Measurements from ENCODE around the gene B4GALT3. TPM values are rescaled to one million over a fixed set of nuclear protein-coding genes. Genes with fewer than 3 reads are reported as not detected.

B4GALT3 gene
- total RNA-seq, 1 donor, result 18.7 TPM

DNA sequence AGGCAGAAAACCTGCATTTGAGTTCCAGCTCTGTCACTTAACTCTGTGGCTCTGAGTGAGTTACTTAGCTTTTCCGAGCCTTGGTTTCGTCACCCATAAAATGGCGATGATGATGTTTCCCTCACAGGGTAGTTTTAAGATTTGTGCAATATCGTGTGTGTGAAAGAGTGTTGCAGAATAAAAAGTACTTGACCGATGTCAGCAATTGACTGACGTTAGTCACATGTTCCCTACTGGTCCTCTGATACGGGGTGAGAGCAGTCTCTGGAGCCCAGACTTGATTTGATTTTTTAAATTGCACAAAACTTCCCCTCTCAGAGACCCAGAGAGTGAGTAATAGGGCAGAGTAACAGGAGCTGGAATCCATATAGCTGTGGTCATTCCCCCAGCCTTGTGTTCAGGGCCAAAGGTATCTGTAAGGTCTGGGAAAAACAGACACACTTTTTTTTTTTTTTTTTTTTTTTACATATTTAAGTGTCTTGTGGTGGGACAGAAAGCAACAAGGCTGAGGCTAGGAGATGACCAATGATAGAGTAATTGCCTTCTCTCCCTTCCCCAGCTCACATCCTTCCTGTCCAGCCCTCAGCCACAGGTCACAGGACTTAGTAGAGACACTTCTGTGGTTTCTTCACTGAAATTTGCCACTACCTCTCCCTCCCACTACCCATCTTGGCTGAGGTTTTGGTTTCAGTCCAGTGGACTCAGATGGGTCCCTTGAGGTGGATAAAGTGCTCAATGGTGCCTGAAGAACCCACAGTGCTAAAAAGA lies 39.8 kb upstream of the B4GALT3 start:
- Histone ChIP-seq H3K27me3 (ENCODE audit: insufficient read depth, low read length) (no peaks in the 10 kb centered on the region), H3K4me1 (ENCODE audit: insufficient read depth, low read length) (peaks cover 58% of the 10 kb centered on the region), H3K4me3 (ENCODE audit: low read length) (peak overlapping the region; percentile 91), H3K9me3 (ENCODE audit: low read depth, low read length) (no peaks in the 10 kb centered on the region)

DNA sequence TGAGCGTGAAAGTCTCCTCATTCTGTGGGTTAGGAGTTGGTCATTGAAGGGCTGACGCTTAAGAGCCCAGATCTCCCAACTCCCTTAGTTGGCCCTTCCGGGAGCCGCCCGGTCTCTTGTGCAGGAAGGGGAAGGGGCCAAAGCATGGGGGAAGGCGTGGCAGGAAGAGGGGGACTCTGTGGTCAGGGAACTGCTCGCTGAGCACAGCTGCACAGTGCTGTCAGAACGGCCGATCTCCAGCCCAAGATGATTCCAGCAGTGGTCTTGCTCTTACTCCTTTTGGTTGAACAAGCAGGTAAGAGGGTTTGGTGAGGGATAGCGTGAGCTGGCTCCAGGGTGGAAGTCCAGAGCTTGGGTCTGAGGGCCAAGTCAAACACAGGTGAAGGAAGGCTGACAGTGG lies 37.8 kb upstream of the B4GALT3 start, which contains the start of gene FCER1G:
Gene FCER1G (plus strand): TSS at position 220 of the 400 bp plus-strand sequence. CDS start 27 bp downstream, at position 247.
- Histone ChIP-seq H3K4me3 (ENCODE audit: low read length) (peak within 1 kb of the TSS; percentile 91), H3K9me3 (ENCODE audit: low read depth, low read length) (no peaks in the 10 kb centered on the region), H3K27me3 (ENCODE audit: insufficient read depth, low read length) (no peaks in the 10 kb centered on the region), H3K4me1 (ENCODE audit: insufficient read depth, low read length) (peaks cover 59% of the 10 kb centered on the region)

DNA sequence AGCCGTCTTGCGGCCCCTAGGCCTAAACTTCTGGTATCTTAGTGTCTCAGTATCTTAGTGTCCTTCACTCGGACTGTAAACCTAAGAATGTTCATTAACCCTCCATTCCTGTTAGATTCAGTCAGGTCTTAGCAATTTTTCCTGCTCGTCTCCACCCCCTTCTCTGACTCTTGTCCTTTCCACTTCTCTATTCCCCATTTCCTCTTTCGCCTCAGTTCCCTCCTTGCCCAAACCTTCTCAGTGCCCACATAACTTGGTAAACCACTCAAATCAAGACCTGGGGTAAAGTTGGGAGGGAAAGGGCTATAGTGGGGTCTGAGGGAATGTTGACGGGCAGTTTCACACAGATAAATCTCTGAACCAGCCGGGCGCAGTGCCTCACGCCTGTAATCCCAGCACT lies 37.1 kb upstream of the B4GALT3 start:
- Histone ChIP-seq H3K9me3 (ENCODE audit: low read depth, low read length) (no peaks in the 10 kb centered on the region), H3K4me1 (ENCODE audit: insufficient read depth, low read length) (peaks cover 62% of the 10 kb centered on the region), H3K4me3 (ENCODE audit: low read length) (peak overlapping the region; percentile 91), H3K27me3 (ENCODE audit: insufficient read depth, low read length) (no peaks in the 10 kb centered on the region)

DNA sequence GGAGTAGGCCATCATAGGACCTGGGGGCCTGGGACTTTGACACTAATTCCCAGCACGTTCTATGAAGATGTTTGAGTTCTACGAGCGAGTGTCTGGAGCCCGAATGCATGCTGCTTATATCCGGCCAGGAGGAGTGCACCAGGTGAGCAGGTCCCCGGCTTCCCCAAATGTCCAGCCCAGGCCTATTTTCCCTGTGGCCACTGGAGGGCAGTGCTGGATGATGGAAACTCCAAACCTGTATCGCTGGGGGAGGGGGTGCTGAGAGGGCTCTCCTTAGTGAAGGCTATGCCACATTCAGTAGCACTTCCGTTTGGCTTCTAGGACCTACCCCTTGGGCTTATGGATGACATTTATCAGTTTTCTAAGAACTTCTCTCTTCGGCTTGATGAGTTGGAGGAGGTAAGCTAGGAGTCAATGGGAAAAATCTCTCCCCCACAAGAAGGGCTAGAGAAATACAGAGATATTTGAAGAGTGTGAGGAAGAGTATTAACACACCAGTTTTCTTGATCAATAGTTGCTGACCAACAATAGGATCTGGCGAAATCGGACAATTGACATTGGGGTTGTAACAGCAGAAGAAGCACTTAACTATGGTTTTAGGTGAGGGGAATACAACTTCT lies 32.6 kb upstream of the B4GALT3 start:
- H3K4me3 ChIP-seq (ENCODE audit: low read length), result no peak overlapping the region
- no peaks in the 10 kb centered on the region for H3K9me3 ChIP-seq (ENCODE audit: low read depth, low read length)
- peaks cover 39% of the 10 kb centered on the region for H3K4me1 ChIP-seq (ENCODE audit: insufficient read depth, low read length)
- no peaks in the 10 kb centered on the region for H3K27me3 ChIP-seq (ENCODE audit: insufficient read depth, low read length)

DNA sequence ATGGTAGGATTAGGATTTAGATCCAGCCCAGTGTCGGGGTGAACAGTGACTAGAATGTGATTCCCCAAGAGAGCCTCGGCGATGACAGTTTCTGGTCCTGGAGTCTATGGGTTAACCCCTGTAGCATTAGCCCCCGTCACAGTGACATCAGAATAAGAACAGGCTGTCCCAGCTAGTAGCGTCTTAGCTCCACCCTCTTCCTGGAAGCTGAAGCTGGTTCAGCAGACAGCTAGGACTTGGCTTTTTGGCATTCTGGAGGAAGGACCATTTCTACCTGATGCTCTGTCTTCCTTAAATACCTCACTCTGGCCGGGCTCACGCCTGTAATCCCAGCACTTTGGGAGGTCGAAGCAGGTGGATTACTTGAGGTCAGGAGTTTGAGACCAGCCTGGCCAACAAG lies 29.9 kb upstream of the B4GALT3 start:
- H3K4me1 ChIP-seq (ENCODE audit: insufficient read depth, low read length), result peaks cover 35% of the 10 kb centered on the region
- H3K4me3 ChIP-seq (ENCODE audit: low read length), result no peak overlapping the region
- H3K27me3 ChIP-seq (ENCODE audit: insufficient read depth, low read length), result no peaks in the 10 kb centered on the region
- no peaks in the 10 kb centered on the region for H3K9me3 ChIP-seq (ENCODE audit: low read depth, low read length)

DNA sequence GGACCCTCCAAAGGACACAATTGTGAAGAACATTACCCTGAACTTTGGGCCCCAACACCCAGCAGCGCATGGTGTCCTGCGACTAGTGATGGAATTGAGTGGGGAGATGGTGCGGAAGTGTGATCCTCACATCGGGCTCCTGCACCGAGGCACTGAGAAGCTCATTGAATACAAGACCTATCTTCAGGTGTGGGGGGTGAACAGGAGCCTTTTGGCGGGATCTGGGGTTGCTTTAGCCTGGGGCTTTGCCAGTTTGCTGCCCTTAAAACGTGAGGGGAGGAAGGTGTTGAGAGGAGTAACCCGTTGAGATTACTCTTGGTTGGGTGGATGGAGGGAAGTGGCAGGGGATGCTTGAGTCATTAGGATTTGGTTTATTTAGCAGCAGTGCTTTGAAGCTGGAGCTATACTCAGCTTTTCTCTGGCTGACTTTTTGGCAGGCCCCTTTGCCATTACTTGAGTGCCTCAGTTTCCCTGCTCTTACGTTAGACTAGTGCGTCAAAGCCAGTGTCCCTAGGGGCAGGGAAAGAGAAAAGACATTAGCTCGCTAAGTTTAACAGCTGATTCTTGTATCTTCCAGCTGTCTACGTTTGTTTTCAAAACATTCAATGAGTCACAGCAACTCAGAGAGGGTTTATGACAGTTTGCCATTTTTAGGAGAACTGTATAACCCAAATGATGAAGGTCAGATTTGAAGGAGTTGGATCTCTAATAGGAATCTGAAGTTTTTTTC lies 29.3 kb upstream of the B4GALT3 start:
- no peak overlapping the region for H3K4me3 ChIP-seq (ENCODE audit: low read length)
- H3K4me1 ChIP-seq (ENCODE audit: insufficient read depth, low read length), result peaks cover 39% of the 10 kb centered on the region
- H3K27me3 ChIP-seq (ENCODE audit: insufficient read depth, low read length), result no peaks in the 10 kb centered on the region
- no peaks in the 10 kb centered on the region for H3K9me3 ChIP-seq (ENCODE audit: low read depth, low read length)

DNA sequence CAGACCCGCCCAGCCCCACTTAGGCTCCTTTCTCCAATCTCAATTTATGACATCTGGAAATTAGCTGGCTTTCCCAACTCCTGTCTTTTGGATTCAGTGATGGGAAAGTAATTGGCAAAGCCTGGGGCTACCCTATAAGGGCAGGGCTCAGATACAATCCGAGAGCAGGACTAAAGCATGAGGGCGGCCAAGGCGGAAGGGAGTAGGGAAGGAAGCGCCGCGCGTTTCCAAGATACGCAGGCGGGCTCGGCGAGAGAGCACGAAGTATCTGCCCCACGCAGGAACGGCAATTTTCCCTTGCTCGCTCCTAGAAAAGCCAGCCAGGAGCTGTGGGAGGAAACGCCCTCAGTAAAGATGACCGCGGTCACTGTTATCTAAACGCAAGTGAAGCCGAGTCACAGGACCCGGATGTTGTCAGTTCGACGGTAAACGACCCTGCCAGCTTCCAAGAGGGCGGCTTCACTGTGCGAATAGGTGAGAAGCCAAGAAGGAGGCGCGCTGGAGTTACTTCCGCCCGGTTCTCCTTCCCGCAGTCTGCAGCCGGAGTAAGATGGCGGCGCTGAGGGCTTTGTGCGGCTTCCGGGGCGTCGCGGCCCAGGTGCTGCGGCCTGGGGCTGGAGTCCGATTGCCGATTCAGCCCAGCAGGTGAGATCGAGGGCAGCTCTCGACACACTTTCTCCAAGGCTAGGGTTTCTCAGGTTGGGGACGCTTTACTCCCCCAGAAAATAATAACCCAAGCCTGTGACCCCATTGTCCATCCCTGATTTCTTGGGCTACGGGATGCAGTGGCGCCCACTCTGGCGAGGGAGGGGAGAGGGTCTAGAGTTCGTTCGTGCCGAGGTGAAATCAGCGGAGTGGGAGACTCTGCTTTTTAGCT lies 24.8 kb upstream of the B4GALT3 start, which contains the start of gene NDUFS2:
Gene NDUFS2 (plus strand): TSS at position 532 of the 877 bp plus-strand sequence. CDS start 19 bp downstream, at position 551.
- H3K9me3 ChIP-seq (ENCODE audit: low read depth, low read length), result no peaks in the 10 kb centered on the region
- peaks cover 42% of the 10 kb centered on the region for H3K4me1 ChIP-seq (ENCODE audit: insufficient read depth, low read length)
- no peaks in the 10 kb centered on the region for H3K27me3 ChIP-seq (ENCODE audit: insufficient read depth, low read length)
- peak within 1 kb of the TSS; percentile 90 for H3K4me3 ChIP-seq (ENCODE audit: low read length)

DNA sequence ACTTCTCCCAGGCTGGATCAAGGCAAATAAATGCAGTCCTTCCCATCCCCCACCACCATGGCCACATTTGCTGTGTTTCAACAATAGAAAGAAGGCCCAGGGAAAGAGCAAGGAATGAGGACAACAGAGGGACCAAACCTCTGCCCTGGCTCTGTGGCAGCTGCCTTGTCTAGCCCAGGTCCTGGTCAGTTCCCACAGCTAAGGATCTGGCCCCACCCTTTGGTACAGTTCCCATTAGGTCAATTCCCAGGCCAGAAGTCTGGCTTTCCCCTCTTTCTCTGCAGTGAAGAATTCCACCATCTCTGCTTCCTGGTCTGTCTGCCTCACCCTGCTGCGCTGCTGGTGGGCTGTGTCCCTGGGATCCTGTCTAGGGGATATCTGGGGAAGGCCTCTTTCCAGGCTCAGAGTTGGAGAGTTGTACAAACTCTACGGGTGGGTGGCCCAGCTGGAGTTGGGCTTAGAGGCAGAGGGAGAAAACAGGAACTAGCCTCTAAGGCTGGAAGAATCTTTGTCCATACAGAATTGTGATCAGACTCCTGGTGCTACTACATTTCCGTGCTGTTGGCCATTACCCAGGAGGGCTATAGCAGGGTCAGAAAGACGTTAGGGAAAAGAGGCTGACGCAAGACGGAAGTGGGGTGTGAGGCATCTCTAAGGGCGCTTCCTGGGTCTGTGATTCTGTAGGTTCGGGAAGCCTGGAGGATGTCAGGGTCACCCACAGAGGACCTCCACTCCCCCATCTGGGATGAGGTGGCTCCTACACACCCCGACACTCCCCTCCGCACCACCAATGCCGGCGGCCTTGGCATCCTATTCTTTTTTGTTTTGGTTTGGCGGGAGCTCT lies 23.9 kb upstream of the B4GALT3 start:
- H3K4me1 ChIP-seq (ENCODE audit: insufficient read depth, low read length), result peaks cover 42% of the 10 kb centered on the region
- H3K9me3 ChIP-seq (ENCODE audit: low read depth, low read length), result no peaks in the 10 kb centered on the region
- H3K4me3 ChIP-seq (ENCODE audit: low read length), result peak overlapping the region; percentile 90
- no peaks in the 10 kb centered on the region for H3K27me3 ChIP-seq (ENCODE audit: insufficient read depth, low read length)

DNA sequence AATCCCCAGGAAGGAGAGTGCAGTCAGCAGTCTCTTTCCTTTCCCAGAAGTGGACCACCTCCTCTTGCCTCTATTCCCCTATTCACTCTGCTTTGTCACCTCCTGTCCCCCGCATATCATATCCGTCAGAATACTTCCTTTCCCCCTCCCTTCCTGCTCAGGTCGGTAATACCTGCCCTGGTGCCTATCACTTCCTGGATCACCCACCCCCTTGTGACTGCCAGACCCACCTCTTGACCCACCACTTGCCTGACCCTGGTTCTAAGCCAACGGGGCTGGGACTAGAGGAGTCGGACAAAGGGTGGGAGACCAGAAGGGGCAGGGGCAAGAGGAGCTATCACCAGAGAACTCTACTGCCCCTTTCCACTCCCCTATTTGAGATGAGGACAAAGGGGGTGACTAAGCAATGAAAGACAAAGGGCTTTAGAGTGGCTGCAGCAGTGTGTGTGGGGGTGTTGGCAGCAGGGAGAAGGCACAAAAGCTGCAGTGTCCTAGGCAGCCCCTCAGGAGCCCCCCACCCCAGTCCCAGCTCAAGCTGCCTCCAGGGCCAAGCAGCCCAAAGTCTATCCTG lies 23.2 kb upstream of the B4GALT3 start:
- no peak overlapping the region for H3K4me3 ChIP-seq (ENCODE audit: low read length)

DNA sequence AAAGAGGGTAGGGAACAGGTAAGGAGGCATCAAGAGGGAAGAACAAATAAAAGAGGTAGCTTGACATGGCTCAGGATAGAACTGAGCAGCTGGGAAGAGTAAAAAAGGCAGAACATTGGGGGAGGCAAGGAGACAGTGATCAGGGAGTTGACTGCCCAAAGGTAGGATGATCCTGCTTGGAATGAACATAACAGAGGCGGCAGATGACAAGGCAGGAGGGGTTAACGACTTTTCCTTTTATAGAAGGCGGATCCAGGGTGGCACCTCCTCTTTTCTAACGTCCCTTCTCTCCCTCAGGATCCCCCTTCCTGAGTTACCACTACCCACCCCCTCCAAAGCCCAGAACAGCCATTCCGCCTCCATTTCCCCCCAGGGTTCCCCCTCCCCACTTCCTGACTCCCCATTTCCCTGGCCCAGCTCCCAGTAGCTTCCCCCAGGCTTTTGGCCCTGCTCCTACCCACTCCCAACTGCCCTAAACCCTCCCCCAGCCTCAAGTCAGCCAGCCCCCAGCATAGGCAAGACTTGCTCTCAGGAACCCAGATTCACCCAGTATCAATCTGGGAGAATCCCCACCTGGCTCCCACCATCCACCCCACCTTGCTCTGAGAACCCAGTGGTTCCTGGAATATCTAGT lies 22.3 kb upstream of the B4GALT3 start:
- H3K9me3 ChIP-seq (ENCODE audit: low read depth, low read length), result no peaks in the 10 kb centered on the region
- H3K4me1 ChIP-seq (ENCODE audit: insufficient read depth, low read length), result peaks cover 51% of the 10 kb centered on the region
- no peaks in the 10 kb centered on the region for H3K27me3 ChIP-seq (ENCODE audit: insufficient read depth, low read length)
- H3K4me3 ChIP-seq (ENCODE audit: low read length), result no peak overlapping the region

More for the DNA sequence above, 23.2 kb upstream of the B4GALT3 start:
- Histone ChIP-seq H3K27me3 (ENCODE audit: insufficient read depth, low read length) (no peaks in the 10 kb centered on the region), H3K4me1 (ENCODE audit: insufficient read depth, low read length) (peaks cover 46% of the 10 kb centered on the region), H3K9me3 (ENCODE audit: low read depth, low read length) (no peaks in the 10 kb centered on the region)

DNA sequence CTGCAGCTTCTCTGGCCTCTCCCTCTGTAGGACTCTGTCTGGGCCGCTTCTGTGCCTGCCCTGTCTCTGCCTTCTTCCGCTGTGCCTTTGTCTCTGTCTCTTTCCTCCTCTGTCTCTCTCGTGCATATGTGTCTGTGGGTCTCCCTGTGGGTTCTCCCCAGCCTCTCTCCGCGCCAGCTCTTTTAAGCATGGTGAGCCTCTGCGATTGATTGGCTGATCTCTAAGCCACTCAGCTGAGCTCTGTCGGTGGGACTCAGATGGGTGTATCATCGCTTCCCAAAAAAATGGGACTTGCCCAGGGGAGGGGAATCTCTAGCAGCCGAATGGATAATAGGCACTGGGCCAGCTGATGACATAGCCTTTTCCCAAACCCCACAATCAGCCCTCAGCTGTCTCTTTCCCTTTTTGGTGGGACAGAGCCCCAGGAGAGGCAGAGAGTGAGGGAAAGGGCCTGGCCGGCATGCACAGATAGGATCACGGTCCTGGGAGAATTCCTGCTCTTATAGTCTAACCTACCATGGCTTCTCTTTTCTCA lies 21.7 kb upstream of the B4GALT3 start, which contains the start of gene ADAMTS4:
Gene ADAMTS4 (minus strand): TSS at position 158 of the 535 bp plus-strand sequence. CDS start 427 bp downstream, outside the sequence.
- Histone ChIP-seq H3K9me3 (ENCODE audit: low read depth, low read length) (no peaks in the 10 kb centered on the region), H3K27me3 (ENCODE audit: insufficient read depth, low read length) (no peaks in the 10 kb centered on the region), H3K4me1 (ENCODE audit: insufficient read depth, low read length) (peaks cover 58% of the 10 kb centered on the region), H3K4me3 (ENCODE audit: low read length) (no peak within 1 kb of the TSS)

DNA sequence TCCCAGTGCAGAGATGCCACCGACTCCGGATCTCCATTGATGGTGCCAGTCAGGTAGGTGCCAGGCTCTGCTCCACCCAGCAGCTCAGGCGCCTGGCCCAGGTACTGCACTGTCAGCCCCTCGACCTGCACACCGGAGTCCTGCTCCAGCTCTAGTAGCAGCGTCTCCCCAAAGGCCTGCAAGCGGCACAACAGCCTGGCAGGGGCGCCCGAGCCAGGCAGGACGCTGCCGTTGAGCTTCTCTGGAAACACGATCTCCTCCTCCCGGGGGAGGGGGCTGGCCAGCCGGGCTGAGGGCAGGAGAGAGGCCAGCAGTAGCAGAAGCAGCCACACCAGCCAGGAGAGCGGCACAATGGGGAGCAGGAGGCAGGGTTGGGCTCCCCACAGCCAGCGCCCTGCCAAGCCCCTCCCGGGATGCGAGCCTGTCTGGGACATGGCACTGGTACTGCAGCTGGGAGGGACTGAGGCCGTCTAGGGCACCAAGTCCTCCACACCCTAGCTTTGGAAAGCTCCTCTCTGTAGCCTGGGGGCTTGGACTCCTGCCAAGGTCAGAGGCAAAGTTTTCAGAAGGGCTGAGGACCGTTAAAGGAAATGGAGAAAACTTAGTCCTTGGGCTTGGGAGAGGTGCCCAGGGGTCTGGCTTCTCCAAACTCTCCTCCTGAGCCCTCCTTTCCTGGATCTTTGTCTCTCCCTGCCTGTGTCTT lies 21.0 kb upstream of the B4GALT3 start:
- no peak overlapping the region for H3K4me3 ChIP-seq (ENCODE audit: low read length)
- H3K4me1 ChIP-seq (ENCODE audit: insufficient read depth, low read length), result peaks cover 59% of the 10 kb centered on the region
- H3K27me3 ChIP-seq (ENCODE audit: insufficient read depth, low read length), result no peaks in the 10 kb centered on the region

More for the DNA sequence above, 21.0 kb upstream of the B4GALT3 start:
- H3K9me3 ChIP-seq (ENCODE audit: low read depth, low read length), result no peaks in the 10 kb centered on the region

Measured in mononuclear cell (primary cell).